NT2/D1 (cell line): ENCODE data around the gene COL20A1.

Source experiments
- SUZ12 ChIP-seq: IDR thresholded peaks from 2 replicates; pipeline ENCODE4 v1.6.1; 2011; ENCODE audit not compliant: insufficient read length, insufficient read depth; ENCODE audit errors: extremely low read depth
- ZNF274 ChIP-seq: IDR thresholded peaks from 2 replicates; pipeline ENCODE4 v1.6.1; 2011; ENCODE audit warnings: mild to moderate bottlenecking, low read depth, low read length

DNA sequence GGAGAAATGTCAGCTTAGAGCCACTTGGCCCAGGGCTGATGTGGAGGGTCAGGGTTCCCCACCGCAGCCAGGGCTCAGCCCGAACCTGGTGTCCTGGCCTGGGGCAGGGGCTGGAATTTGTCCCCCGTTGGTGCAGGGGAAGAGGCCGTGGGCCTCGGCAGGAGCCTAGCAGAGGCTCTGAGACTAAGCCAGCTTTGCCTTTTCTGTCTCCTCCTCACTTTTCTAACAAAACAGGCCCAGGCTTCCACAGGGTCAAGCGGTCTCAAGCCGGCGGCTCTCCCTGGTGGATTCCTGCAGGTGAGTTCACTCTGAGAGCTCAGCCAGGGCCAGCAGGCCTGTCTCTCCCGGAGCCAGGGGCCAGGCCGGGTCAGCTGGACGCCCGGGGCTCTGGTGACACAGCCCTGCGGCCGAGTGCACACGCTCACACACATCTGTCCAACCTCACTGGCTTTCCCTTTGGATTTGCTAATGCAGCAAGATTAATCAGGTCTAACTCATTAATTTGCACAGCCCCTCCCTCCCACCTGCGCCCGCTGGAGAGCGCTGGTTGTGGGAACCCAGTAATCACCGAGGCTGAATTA is 71.1 kb downstream of the COL20A1 start:
- TF ChIP-seq SUZ12: no peak
- TF ChIP-seq ZNF274: no peak
